ENCODE data around the gene FAM163A.
"Not testable (repeated sequence)": the region's sequence is repeated elsewhere in the genome, so short reads cannot be mapped to it uniquely, and the experiment has no call there.

Gene FAM163A

GRCh38 chr1:179742717-179743678, at the start of gene FAM163A:
Gene FAM163A, plus strand, starts transcription at chr1:179743291. Its CDS starts 69,807 bp downstream, at chr1:179813098.
- Histone ChIP-seq H3K36me3 (no peaks in the 10 kb centered on the region), H3K27ac (no peak within 1 kb of the TSS), H3K9me3 (no peaks in the 10 kb centered on the region), H3K4me3 (peak within 1 kb of the TSS; percentile 12 to 44), H3K27me3 (peaks cover 0 to 55% of the 10 kb centered on the region in 2 donors), H3K4me1 (peaks cover 0 to 24% (median 17%) of the 10 kb centered on the region in 4 donors)
- intact Hi-C loops (cut with DNase I; ENCODE audit: low total_unique reads) = no loop called here
- no peak for DNase-seq
- no peak for TF ChIP-seq CTCF (IDR thresholded peaks at IDR 0.05)

- intact Hi-C loops (cut with DNase I; ENCODE audit: low total_unique reads); H3K9me3 ChIP-seq; H3K27ac ChIP-seq: not testable (repeated sequence)
These were observed 48.6 kb upstream of the FAM163A start for GRCh38 chr1:179694530-179694929.

GRCh38 chr1:179702946-179703539, 40.0 kb upstream of the FAM163A start:
- TF ChIP-seq CTCF (IDR thresholded peaks at IDR 0.05) = no peak
- H3K27me3 ChIP-seq = peaks cover 0 to 5% of the 10 kb centered on the region in 2 donors
- no peak overlapping the region for H3K4me3 ChIP-seq
- no peaks in the 10 kb centered on the region for H3K36me3 ChIP-seq
- H3K27ac ChIP-seq = no peak overlapping the region
- no peak for DNase-seq
- no peaks in the 10 kb centered on the region for H3K9me3 ChIP-seq
- no peaks in the 10 kb centered on the region for H3K4me1 ChIP-seq
- intact Hi-C loops (cut with DNase I; ENCODE audit: low total_unique reads) = no loop called here

More at GRCh38 chr1:179694530-179694929, 48.6 kb upstream of the FAM163A start:
- not testable (repeated sequence) for DNase-seq, H3K36me3 ChIP-seq, H3K27me3 ChIP-seq, H3K4me3 ChIP-seq, H3K4me1 ChIP-seq

- H3K9me3 ChIP-seq = no peaks in the 10 kb centered on the region
- no peaks in the 10 kb centered on the region for H3K4me1 ChIP-seq
- H3K4me3 ChIP-seq = no peak overlapping the region
- peaks cover 0 to 5% of the 10 kb centered on the region in 2 donors for H3K27me3 ChIP-seq
- no peaks in the 10 kb centered on the region for H3K36me3 ChIP-seq
- intact Hi-C loops (cut with DNase I; ENCODE audit: low total_unique reads) = loop anchor here (5.0 kb wide), 1 partner anchor 106 kb away; no protein-coding TSS in a partner anchor
- peak; percentile 64 to 70 for TF ChIP-seq CTCF (IDR thresholded peaks at IDR 0.05)
- DNase-seq = no peak
- H3K27ac ChIP-seq = no peak overlapping the region
These were observed 36.7 kb upstream of the FAM163A start for GRCh38 chr1:179706339-179706941.

GRCh38 chr1:179707406-179707805, 35.7 kb upstream of the FAM163A start:
- TF ChIP-seq CTCF (IDR thresholded peaks at IDR 0.05) = no peak
- intact Hi-C loops (cut with DNase I; ENCODE audit: low total_unique reads) = loop anchor here (5.0 kb wide), 1 partner anchor 105 kb away; no protein-coding TSS in a partner anchor

More at GRCh38 chr1:179707406-179707805, 35.7 kb upstream of the FAM163A start:
- no peak overlapping the region for H3K4me3 ChIP-seq
- H3K27ac ChIP-seq = no peak overlapping the region
- H3K36me3 ChIP-seq = no peaks in the 10 kb centered on the region
- H3K9me3 ChIP-seq = no peaks in the 10 kb centered on the region
- no peak for DNase-seq
- peaks cover 0 to 5% of the 10 kb centered on the region in 2 donors for H3K27me3 ChIP-seq
- no peaks in the 10 kb centered on the region for H3K4me1 ChIP-seq
